Suppressor macrophage treated with lipopolysaccharide for 1 hour (primary cell): ENCODE data around the gene CCDC81.

ENCODE experiments used
- DNase-seq, 3 donors: peaks; one replicate each; pipeline ENCODE4 v3.0.0-alpha.2; 2020 to 2022

CCDC81 gene

GRCh38 chr11:86442827-86443226, 68.1 kb downstream of the CCDC81 start:
- no peak for DNase-seq

- no peak for DNase-seq
These were observed 68.7 kb downstream of the CCDC81 start for GRCh38 chr11:86443415-86443814.

- DNase-seq: no peak
These were observed 70.3 kb downstream of the CCDC81 start for GRCh38 chr11:86444981-86445380.

- DNase-seq: no peak
These were observed 71.7 kb downstream of the CCDC81 start for GRCh38 chr11:86446163-86446923.

- DNase-seq: no peak
These were observed 72.2 kb downstream of the CCDC81 start for GRCh38 chr11:86446924-86447285.

- no peak for DNase-seq
These were observed 73.2 kb downstream of the CCDC81 start for GRCh38 chr11:86447763-86448480.

GRCh38 chr11:86449993-86450629, 75.4 kb downstream of the CCDC81 start:
- DNase-seq: no peak

GRCh38 chr11:86453290-86454030, 78.8 kb downstream of the CCDC81 start:
- DNase-seq: no peak

- peak; percentile 81 to 91 (median 91) for DNase-seq
These were observed 81.6 kb downstream of the CCDC81 start for GRCh38 chr11:86456075-86456939.

- no peak for DNase-seq
These were observed 83.8 kb downstream of the CCDC81 start for GRCh38 chr11:86458294-86459001.

GRCh38 chr11:86459002-86459385, 84.3 kb downstream of the CCDC81 start:
- no peak for DNase-seq

- DNase-seq: no peak
These were observed 85.2 kb downstream of the CCDC81 start for GRCh38 chr11:86459682-86460460.

- DNase-seq: peak in 1 of 3 donors; percentile 20
These were observed 86.0 kb downstream of the CCDC81 start for GRCh38 chr11:86460461-86461385.

- DNase-seq: no peak
These were observed 87.2 kb downstream of the CCDC81 start for GRCh38 chr11:86461892-86462291.

- DNase-seq: no peak
These were observed 88.4 kb downstream of the CCDC81 start for GRCh38 chr11:86463120-86463519.

- no peak for DNase-seq
These were observed 89.3 kb downstream of the CCDC81 start for GRCh38 chr11:86463955-86464354.

- DNase-seq: no peak
These were observed 90.0 kb downstream of the CCDC81 start for GRCh38 chr11:86464509-86465221.

- no peak for DNase-seq
These were observed 93.5 kb downstream of the CCDC81 start for GRCh38 chr11:86468169-86468568.
